Ovary (tissue), 3 donors: Measurements from ENCODE around the gene WASF3.

Source experiments
- CTCF ChIP-seq, 3 donors: fragments of 450-650 bp in 2 of 3; fragments of 200-600 bp in 1 of 3; IDR thresholded peaks; one replicate each; pipeline versions ENCODE4 v1.5.1 to v1.8.0; 2016 to 2022; ENCODE audit warnings: antibody characterized with exemption in 3 of 3, mild to moderate bottlenecking in 1 of 3
- EP300 ChIP-seq: sonication (generic); formaldehyde crosslinking; IDR thresholded peaks from one replicate; pipeline ENCODE4 v1.6.1; 2017; ENCODE audit warnings: antibody characterized with exemption
- donor health status: DM: no; HTN: no; CAD: no.

- TF ChIP-seq EP300 (no peak), CTCF (IDR thresholded peaks at IDR 0.05) (no peak)
Measured at GRCh38 chr13:26558987-26559386, 1.5 kb downstream of the WASF3 start.
